ENCODE measurements around the gene KIT. TPM values are rescaled to one million over a fixed set of nuclear protein-coding genes. Genes with fewer than 3 reads are reported as not detected.

KIT gene
- total RNA-seq, 2 experiments from 2014 or later, result 0.05 to 0.36 TPM

- ATAC-seq (ENCODE audit: poor library complexity) (no peak), DNase-seq (no peak)
- no peaks in the 10 kb centered on the region for H3K27me3 ChIP-seq (ENCODE audit: control insufficient read depth in 1 of 2, insufficient read depth in 2 of 2, low read length in 2 of 2)
- H3K36me3 ChIP-seq (ENCODE audit: insufficient read depth, low read length), result no peaks in the 10 kb centered on the region
- Mint-ChIP-seq H3K4me3 (no peak overlapping the region), H3K9me3 (no peaks in the 10 kb centered on the region), H3K27me3 (no peaks in the 10 kb centered on the region), H3K27ac (no peak overlapping the region), H3K4me1 (ENCODE audit: low read depth) (no peaks in the 10 kb centered on the region), H3K36me3 (ENCODE audit: low read depth) (no peaks in the 10 kb centered on the region)
- H3K4me3 ChIP-seq (ENCODE audit: low read length), result no peak overlapping the region
- no peak overlapping the region for H3K27ac ChIP-seq (ENCODE audit: low read depth in 1 of 2, low read length in 2 of 2)
- ChIA-PET POLR2A (no interaction called here), CTCF (no interaction called here)
- intact Hi-C loops (cut with DNase I, micrococcal nuclease), result no loop called here
- peaks cover 0 to 3% of the 10 kb centered on the region in 2 experiments for H3K9me3 ChIP-seq (ENCODE audit: control insufficient read depth in 1 of 2, insufficient read depth in 1 of 2, low read length in 2 of 2)
- TF ChIP-seq CTCF (IDR thresholded peaks at IDR 0.05), result no peak
- no peaks in the 10 kb centered on the region for H3K4me1 ChIP-seq (ENCODE audit: insufficient read depth, low read length)
Measured at GRCh38 chr4:54780149-54780495, 122.4 kb downstream of the KIT start.

DNA sequence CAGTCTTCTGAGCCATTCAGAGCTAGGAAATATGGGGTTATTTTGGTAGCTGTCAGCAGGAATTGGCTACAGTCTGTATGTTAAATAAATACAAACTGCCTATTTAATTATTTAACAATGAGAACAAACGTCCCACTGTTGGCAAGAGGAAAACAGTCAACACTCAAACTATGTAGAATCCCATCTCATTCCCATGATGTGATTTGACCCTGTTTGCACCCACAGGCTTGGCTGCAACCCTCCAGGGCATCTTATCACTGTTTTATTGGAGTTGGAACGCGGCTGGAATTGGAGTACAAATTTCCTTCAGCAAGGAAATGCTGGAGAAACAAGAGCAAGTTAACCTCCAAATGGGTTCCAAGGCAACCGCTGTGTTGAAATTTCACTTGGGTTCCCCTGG, 124.0 kb downstream of the KIT start:
- DNase-seq, result no peak
- intact Hi-C loops (cut with DNase I, micrococcal nuclease), result no loop called here
- H3K36me3 ChIP-seq (ENCODE audit: insufficient read depth, low read length), result no peaks in the 10 kb centered on the region
- no peaks in the 10 kb centered on the region for H3K4me1 ChIP-seq (ENCODE audit: insufficient read depth, low read length)
- ATAC-seq (ENCODE audit: poor library complexity), result no peak
- no peaks in the 10 kb centered on the region for H3K36me3 Mint-ChIP-seq (ENCODE audit: low read depth)
- no peaks in the 10 kb centered on the region for H3K4me1 Mint-ChIP-seq (ENCODE audit: low read depth)
- no peak overlapping the region for H3K27ac Mint-ChIP-seq
- ChIA-PET CTCF (no interaction called here), POLR2A (no interaction called here)
- no peak overlapping the region for H3K4me3 Mint-ChIP-seq
- no peaks in the 10 kb centered on the region for H3K9me3 Mint-ChIP-seq
- H3K27me3 ChIP-seq (ENCODE audit: control insufficient read depth in 1 of 2, insufficient read depth in 2 of 2, low read length in 2 of 2), result no peaks in the 10 kb centered on the region
- H3K4me3 ChIP-seq (ENCODE audit: low read length), result no peak overlapping the region
- H3K9me3 ChIP-seq (ENCODE audit: control insufficient read depth in 1 of 2, insufficient read depth in 1 of 2, low read length in 2 of 2), result no peaks in the 10 kb centered on the region
- no peak for TF ChIP-seq CTCF (IDR thresholded peaks at IDR 0.05)
- no peaks in the 10 kb centered on the region for H3K27me3 Mint-ChIP-seq
- no peak overlapping the region for H3K27ac ChIP-seq (ENCODE audit: low read depth in 1 of 2, low read length in 2 of 2)

GRCh38 chr4:54783402-54784110, 125.8 kb downstream of the KIT start:
- no peak overlapping the region for H3K4me3 Mint-ChIP-seq
- no peak overlapping the region for H3K27ac Mint-ChIP-seq

More at GRCh38 chr4:54783402-54784110, 125.8 kb downstream of the KIT start:
- Mint-ChIP-seq H3K9me3 (no peaks in the 10 kb centered on the region), H3K4me1 (ENCODE audit: low read depth) (no peaks in the 10 kb centered on the region), H3K27me3 (no peaks in the 10 kb centered on the region), H3K36me3 (ENCODE audit: low read depth) (no peaks in the 10 kb centered on the region)
- H3K9me3 ChIP-seq (ENCODE audit: control insufficient read depth in 1 of 2, insufficient read depth in 1 of 2, low read length in 2 of 2), result no peaks in the 10 kb centered on the region
- H3K27me3 ChIP-seq (ENCODE audit: control insufficient read depth in 1 of 2, insufficient read depth in 2 of 2, low read length in 2 of 2), result no peaks in the 10 kb centered on the region
- CTCF ChIA-PET, result no interaction called here
- no peaks in the 10 kb centered on the region for H3K4me1 ChIP-seq (ENCODE audit: insufficient read depth, low read length)
- no peak overlapping the region for H3K4me3 ChIP-seq (ENCODE audit: low read length)
- ATAC-seq (ENCODE audit: poor library complexity) (no peak), DNase-seq (no peak)
- no peak for TF ChIP-seq CTCF (IDR thresholded peaks at IDR 0.05)
- POLR2A ChIA-PET, result no interaction called here
- intact Hi-C loops (cut with DNase I, micrococcal nuclease), result no loop called here
- no peak overlapping the region for H3K27ac ChIP-seq (ENCODE audit: low read depth in 1 of 2, low read length in 2 of 2)
- H3K36me3 ChIP-seq (ENCODE audit: insufficient read depth, low read length), result no peaks in the 10 kb centered on the region
